Nephron progenitor cell (in vitro differentiated cells): ENCODE measurements around the gene DYNLT5.
"Not testable (repeated sequence)": the region's sequence is repeated elsewhere in the genome, so short reads cannot be mapped to it uniquely, and the experiment has no call there.

Experiments used
- DNase-seq: peaks from one replicate; pipeline ENCODE4 v3.0.0; 2021
- H3K27ac Mint-ChIP-seq: 2 replicates; pipeline ENCODE4 v1.8.0; 2021; ENCODE audit warnings: mild to moderate bottlenecking, moderate library complexity, mixed read lengths
- H3K27me3 Mint-ChIP-seq: 2 replicates; pipeline ENCODE4 v1.8.0; 2021; ENCODE audit warnings: mild to moderate bottlenecking, low read depth, mixed read lengths; ENCODE audit not compliant: poor library complexity
- H3K36me3 Mint-ChIP-seq: 2 replicates; pipeline ENCODE4 v1.8.0; 2021; ENCODE audit warnings: low read depth, mixed read lengths
- H3K4me1 Mint-ChIP-seq: 2 replicates; pipeline ENCODE4 v1.8.0; 2021; ENCODE audit warnings: mixed read lengths
- H3K4me3 Mint-ChIP-seq: 2 replicates; pipeline ENCODE4 v1.8.0; 2021; ENCODE audit warnings: mild to moderate bottlenecking, moderate library complexity, mixed read lengths
- H3K9me3 Mint-ChIP-seq: 2 replicates; pipeline ENCODE4 v1.8.0; 2021; ENCODE audit warnings: mild to moderate bottlenecking, moderate library complexity, mixed read lengths
- TF ChIP-seq, protein P1 (sequence below): fragments of 200-600 bp; sonication (generic); IDR thresholded peaks from 2 replicates; pipeline ENCODE4 v1.5.0; 2021; ENCODE audit warnings: antibody characterized with exemption

The DYNLT5 gene

DNA sequence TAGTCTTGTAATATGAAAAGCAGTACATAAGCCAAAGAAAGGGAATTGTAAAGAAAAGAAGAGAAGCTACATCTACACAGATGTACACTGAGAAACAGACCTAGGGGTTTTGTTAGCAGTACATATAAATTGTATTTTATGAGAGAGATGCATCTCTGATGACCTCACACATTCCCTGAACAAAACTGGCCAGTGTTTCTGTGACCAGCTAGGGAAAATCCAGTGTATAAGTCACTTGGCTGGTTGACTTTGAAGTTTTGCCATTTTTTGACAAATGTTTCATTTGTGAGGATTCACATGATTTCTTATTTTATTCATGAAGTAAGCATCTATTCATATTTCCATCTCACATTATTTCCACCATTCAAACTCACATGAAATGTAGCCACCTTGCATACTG, 28.3 kb upstream of the DYNLT5 start:
- Mint-ChIP-seq H3K27me3 (peaks cover 16% of the 10 kb centered on the region), H3K4me3 (no peak overlapping the region), H3K4me1 (peaks cover 5% of the 10 kb centered on the region), H3K36me3 (no peaks in the 10 kb centered on the region), H3K27ac (no peak overlapping the region), H3K9me3 (no peaks in the 10 kb centered on the region)
- TF ChIP-seq, protein P1, sequence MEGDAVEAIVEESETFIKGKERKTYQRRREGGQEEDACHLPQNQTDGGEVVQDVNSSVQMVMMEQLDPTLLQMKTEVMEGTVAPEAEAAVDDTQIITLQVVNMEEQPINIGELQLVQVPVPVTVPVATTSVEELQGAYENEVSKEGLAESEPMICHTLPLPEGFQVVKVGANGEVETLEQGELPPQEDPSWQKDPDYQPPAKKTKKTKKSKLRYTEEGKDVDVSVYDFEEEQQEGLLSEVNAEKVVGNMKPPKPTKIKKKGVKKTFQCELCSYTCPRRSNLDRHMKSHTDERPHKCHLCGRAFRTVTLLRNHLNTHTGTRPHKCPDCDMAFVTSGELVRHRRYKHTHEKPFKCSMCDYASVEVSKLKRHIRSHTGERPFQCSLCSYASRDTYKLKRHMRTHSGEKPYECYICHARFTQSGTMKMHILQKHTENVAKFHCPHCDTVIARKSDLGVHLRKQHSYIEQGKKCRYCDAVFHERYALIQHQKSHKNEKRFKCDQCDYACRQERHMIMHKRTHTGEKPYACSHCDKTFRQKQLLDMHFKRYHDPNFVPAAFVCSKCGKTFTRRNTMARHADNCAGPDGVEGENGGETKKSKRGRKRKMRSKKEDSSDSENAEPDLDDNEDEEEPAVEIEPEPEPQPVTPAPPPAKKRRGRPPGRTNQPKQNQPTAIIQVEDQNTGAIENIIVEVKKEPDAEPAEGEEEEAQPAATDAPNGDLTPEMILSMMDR = no peak
- DNase-seq = no peak

DNA sequence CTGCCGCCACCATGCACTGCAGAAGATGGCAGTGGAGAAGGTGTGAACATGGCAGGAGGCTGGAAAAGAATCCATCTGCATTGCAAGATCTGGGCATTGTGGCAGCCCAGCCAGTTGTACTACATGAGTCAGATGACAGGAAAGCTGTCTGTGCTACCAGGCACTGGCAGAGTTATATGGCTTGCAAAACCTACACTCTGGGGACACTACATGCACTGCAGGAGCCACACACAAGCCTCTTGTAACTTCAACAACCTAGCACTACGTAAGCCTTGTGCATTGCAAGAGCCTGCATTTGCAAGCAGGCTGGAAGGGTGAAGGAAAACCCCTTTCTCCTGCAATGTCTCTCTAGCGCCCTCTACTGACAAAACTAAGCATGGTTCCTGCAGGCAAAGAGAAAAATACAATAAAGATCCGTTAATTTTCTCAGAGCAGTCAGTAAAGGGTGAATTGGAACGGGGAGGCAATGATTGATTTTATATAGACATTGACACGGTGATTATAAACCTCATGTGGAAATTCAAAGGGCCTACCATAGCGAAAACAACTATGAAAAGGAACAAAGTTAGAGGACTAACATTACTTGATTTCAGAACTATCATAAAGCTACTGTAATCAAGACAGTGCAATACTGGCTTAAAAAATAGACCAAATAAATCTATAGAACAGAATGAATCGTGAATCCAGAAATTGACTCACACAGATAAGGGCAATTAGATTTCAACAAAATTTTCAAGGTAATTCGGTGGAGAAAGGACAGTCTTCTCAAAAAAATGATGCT, 26.2 kb upstream of the DYNLT5 start:
- Mint-ChIP-seq H3K27ac (no peak overlapping the region), H3K4me3 (no peak overlapping the region), H3K36me3 (no peaks in the 10 kb centered on the region), H3K4me1 (peaks cover 5% of the 10 kb centered on the region), H3K9me3 (no peaks in the 10 kb centered on the region), H3K27me3 (peaks cover 16% of the 10 kb centered on the region)
- TF ChIP-seq, protein P1 = peak; percentile 99
- DNase-seq = peak; percentile 65

DNA sequence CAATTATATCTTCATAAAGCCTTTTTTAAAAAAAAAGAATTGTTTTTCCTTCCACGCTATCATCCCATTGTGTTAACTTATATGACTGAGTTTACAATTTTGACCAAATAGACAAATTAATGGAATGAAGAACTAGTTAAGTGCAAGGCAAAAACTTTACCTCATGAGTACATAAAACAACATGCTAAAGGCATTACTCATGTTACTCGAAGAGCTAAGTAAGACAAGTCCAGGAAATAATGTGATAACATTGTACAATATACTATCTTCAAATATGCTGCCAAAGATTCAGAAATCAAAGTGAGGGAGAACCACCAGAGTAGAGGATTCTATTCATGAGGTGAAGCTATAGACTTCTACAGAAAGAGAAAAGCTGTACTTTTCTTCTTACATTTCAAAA, 24.2 kb upstream of the DYNLT5 start:
- Mint-ChIP-seq H3K9me3 (no peaks in the 10 kb centered on the region), H3K4me1 (peaks cover 14% of the 10 kb centered on the region), H3K27ac (no peak overlapping the region), H3K36me3 (no peaks in the 10 kb centered on the region), H3K27me3 (peaks cover 16% of the 10 kb centered on the region), H3K4me3 (no peak overlapping the region)
- TF ChIP-seq, protein P1 = no peak
- DNase-seq = no peak

DNA sequence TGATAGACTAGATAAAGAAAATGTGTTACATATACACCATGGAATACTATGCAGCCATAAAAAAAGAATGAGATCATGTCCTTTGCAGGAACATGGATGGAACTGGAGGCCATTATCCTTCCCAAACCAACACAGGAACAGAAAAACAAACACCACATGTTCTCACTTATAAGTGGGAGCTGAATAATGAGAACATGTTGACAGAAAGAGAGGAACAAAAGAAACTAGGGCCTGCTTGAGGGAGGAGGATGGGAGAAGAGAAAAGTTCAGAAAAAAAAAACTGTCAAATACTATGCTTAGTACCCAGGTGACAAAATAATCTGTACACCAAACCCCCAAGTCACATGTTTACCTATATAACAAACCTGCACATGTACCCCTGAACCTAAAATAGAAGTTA, 23.5 kb upstream of the DYNLT5 start:
- not testable (repeated sequence) for H3K4me3 Mint-ChIP-seq, H3K27ac Mint-ChIP-seq, H3K36me3 Mint-ChIP-seq, DNase-seq, H3K9me3 Mint-ChIP-seq
- peaks cover 14% of the 10 kb centered on the region for H3K4me1 Mint-ChIP-seq
- peaks cover 16% of the 10 kb centered on the region for H3K27me3 Mint-ChIP-seq

DNA sequence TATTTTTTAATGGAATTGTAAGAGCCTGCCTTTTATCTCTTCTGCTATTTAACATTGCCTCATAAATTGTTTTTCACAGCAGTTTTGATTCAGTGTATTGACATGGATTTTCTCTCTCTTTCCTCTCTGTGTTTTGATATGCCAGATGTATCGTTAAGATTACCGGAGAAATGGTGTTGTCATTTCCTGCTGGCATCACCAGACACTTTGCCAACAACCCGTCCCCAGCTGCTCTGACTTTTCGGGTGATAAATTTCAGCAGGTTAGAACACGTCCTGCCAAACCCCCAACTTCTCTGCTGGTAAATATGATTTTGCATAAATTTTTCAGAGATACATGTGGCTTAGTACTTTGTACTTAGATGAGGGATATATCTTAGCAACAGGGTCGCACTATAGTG, 23.1 kb upstream of the DYNLT5 start:
- peaks cover 16% of the 10 kb centered on the region for H3K27me3 Mint-ChIP-seq
- peaks cover 14% of the 10 kb centered on the region for H3K4me1 Mint-ChIP-seq
- H3K9me3 Mint-ChIP-seq = no peaks in the 10 kb centered on the region
- H3K36me3 Mint-ChIP-seq = no peaks in the 10 kb centered on the region
- H3K4me3 Mint-ChIP-seq = no peak overlapping the region
- TF ChIP-seq, protein P1 = no peak
- no peak overlapping the region for H3K27ac Mint-ChIP-seq
- DNase-seq = no peak

DNA sequence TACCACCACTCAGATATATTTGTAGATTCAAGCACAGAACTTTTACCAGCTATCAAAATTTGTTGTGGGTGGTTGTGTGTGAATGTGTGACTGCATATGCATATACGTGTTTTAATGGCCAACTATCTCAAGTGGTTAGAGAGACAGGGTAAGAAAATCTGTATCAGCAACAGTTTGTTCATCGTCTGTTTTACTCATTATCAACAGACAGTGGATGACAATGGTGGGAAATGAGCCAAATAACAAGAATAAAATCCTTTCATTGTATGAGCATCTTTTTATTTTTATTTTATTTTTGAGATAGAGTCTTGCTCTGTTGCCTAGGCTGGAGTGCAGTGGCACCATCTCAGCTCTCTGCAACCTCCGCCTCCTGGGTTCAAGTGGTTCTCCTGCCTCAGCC, 22.7 kb upstream of the DYNLT5 start:
- TF ChIP-seq, protein P1 = no peak
- no peak for DNase-seq
- Mint-ChIP-seq H3K9me3 (no peaks in the 10 kb centered on the region), H3K27me3 (peaks cover 14% of the 10 kb centered on the region), H3K4me3 (no peak overlapping the region), H3K4me1 (peaks cover 12% of the 10 kb centered on the region), H3K36me3 (no peaks in the 10 kb centered on the region), H3K27ac (no peak overlapping the region)
